ENCODE data around the gene ITGAE. TPM values are rescaled to one million over a fixed set of nuclear protein-coding genes. Genes with fewer than 3 reads are reported as not detected.

ITGAE gene
- total RNA-seq, 1 donor from 2014 or later, result 15.8 TPM

DNA sequence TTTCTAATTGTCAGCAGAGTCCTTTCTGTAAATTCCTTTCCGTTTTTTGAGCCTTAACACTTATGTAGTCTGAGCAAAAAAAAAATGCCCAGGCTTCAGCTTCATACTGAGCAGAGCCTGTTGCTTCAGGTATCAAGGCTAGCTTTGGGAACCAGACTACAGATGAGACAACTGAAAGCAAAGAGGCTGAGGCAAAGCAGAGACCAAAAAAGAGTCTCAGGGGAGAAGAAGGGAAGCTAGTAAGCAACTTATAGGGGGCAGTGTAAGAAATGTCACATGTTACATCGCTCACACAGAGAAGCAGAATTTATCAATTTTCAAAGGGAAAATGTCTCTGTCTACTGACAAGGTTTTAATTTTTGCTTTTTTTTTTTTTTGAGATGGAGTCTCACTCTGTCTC lies 73.9 kb downstream of the ITGAE start:
- no peaks in the 10 kb centered on the region for H3K27me3 ChIP-seq
- no peak for DNase-seq (ENCODE audit: low spot score in 2 of 2)
- intact Hi-C loops (cut with DNase I), result loop anchor here (10.0 kb wide), 2 partner anchors 92 to 828 kb away; partner anchors contain the start of genes CTNS, MYBBP1A and SHPK
- TF ChIP-seq, protein P1, sequence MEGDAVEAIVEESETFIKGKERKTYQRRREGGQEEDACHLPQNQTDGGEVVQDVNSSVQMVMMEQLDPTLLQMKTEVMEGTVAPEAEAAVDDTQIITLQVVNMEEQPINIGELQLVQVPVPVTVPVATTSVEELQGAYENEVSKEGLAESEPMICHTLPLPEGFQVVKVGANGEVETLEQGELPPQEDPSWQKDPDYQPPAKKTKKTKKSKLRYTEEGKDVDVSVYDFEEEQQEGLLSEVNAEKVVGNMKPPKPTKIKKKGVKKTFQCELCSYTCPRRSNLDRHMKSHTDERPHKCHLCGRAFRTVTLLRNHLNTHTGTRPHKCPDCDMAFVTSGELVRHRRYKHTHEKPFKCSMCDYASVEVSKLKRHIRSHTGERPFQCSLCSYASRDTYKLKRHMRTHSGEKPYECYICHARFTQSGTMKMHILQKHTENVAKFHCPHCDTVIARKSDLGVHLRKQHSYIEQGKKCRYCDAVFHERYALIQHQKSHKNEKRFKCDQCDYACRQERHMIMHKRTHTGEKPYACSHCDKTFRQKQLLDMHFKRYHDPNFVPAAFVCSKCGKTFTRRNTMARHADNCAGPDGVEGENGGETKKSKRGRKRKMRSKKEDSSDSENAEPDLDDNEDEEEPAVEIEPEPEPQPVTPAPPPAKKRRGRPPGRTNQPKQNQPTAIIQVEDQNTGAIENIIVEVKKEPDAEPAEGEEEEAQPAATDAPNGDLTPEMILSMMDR (IDR thresholded peaks at IDR 0.05), result no peak
- peaks cover 7 to 11% of the 10 kb centered on the region in 2 donors for H3K4me1 ChIP-seq
- no peak overlapping the region for H3K27ac ChIP-seq
- H3K4me3 ChIP-seq, result no peak overlapping the region
- H3K9me3 ChIP-seq, result no peaks in the 10 kb centered on the region
- H3K36me3 ChIP-seq, result no peaks in the 10 kb centered on the region

DNA sequence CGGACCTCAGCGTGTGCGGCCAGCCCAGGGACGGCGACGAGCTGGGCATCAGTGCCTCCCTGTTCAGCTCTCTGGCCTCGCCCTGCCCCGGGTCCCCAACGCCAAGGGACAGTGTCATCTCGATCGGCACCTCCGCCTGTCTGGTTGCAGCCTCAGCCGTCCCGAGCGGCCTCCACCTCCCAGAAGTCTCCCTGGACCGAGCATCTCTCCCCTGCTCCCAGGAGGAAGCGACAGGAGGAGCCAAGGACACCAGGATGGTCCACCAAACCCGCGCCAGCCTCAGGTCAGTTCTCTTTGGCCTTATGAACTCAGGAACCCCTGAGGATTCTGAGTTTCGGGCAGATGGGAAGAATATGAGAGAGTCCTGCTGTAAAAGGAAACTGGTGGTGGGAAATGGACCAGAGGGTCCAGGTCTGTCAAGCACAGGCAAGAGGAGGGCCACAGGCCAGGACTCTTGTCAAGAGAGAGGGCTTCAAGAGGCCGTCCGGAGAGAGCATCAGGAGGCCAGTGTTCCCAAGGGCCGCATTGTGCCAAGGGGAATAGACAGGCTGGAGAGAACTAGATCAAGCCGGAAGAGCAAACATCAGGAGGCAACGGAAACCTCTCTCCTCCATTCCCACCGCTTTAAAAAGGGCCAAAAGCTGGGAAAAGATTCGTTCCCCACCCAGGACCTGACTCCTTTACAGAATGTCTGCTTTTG lies 76.5 kb downstream of the ITGAE start:
- TF ChIP-seq, protein P1 (IDR thresholded peaks at IDR 0.05), result no peak
- H3K27me3 ChIP-seq, result no peaks in the 10 kb centered on the region
- no peak for DNase-seq (ENCODE audit: low spot score in 2 of 2)
- peaks cover 7 to 11% of the 10 kb centered on the region in 2 donors for H3K4me1 ChIP-seq
- H3K4me3 ChIP-seq, result peak overlapping the region; percentile 58 to 77
- intact Hi-C loops (cut with DNase I), result loop anchor here (10.0 kb wide), 2 partner anchors 90 to 830 kb away; partner anchors contain the start of genes CTNS, MYBBP1A and SHPK
- peaks cover 0 to 7% of the 10 kb centered on the region in 2 donors for H3K36me3 ChIP-seq
- no peaks in the 10 kb centered on the region for H3K9me3 ChIP-seq
- H3K27ac ChIP-seq, result no peak overlapping the region

DNA sequence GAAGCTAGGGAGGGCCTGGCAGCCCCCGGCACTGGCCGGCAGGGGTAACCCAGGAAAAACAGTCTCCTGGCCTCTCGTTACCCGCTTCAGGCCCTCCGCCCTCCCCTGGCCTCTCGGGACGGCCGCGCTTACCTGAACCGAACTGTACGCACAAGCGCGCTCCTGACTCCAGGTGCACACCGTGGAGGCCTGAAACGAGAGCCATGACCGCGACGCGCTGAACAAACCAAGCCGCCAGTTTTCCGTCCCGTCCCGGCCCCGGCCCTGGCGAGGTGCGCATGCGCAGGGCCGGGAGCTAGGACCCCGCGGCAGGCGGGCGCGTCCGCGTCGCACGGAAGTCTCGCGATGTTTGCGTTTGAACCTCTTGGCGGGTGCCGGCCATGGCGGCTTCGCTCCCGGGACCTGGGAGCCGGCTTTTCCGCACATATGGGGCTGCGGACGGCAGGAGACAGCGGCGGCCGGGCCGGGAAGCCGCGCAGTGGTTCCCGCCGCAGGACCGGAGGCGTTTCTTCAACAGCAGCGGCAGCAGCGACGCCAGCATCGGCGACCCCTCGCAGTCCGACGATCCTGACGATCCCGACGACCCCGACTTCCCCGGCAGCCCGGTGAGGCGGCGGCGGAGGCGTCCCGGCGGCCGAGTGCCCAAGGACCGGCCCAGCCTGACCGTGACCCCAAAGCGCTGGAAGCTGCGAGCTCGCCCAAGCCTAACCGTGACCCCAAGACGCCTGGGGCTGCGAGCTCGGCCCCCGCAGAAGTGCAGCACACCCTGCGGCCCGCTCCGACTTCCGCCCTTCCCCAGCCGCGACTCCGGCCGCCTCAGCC lies 77.2 kb downstream of the ITGAE start, which contains the start of gene HASPIN:
HASPIN (plus strand) TSS at position 348 of the 822 bp plus-strand sequence; CDS start at position 381, 33 bp downstream.
- no peaks in the 10 kb centered on the region for H3K9me3 ChIP-seq
- peak within 1 kb of the TSS; percentile 58 to 77 for H3K4me3 ChIP-seq
- H3K27ac ChIP-seq, result peak within 1 kb of the TSS; percentile 72 to 75
- peaks cover 7 to 11% of the 10 kb centered on the region in 2 donors for H3K4me1 ChIP-seq
- DNase-seq (ENCODE audit: low spot score in 2 of 2), result peak; percentile 45 to 91
- TF ChIP-seq, protein P1 (IDR thresholded peaks at IDR 0.05), result peak; percentile 8 to 37 (median 17)
- H3K27me3 ChIP-seq, result no peaks in the 10 kb centered on the region
- intact Hi-C loops (cut with DNase I), result loop anchor here (1.0 to 10.0 kb wide), 3 partner anchors 55 to 831 kb away; partner anchors contain the start of genes CTNS, EMC6, MYBBP1A and SHPK
- peaks cover 0 to 12% of the 10 kb centered on the region in 2 donors for H3K36me3 ChIP-seq

DNA sequence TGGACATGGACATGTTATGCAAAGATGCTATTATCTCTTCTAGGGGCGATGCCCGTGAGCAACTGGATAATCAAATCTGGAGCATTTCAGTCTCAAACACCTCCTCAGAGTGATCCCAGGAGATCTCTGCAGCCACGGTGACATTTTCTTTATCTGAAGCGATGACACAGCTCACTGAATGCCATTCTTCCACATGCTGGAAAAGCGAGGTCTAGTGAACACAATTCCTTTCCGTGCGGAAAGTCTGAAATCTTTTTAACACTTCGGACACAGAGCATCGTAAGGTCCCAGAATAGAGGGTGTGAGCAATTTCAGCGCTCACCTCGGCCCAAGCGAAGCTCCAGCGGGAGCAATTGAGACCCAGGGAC lies 77.8 kb downstream of the ITGAE start:
- TF ChIP-seq, protein P1 (IDR thresholded peaks at IDR 0.05), result no peak
- Histone ChIP-seq H3K9me3 (no peaks in the 10 kb centered on the region), H3K27ac (peak overlapping the region; percentile 72 to 75), H3K4me3 (peak overlapping the region; percentile 58 to 77), H3K36me3 (peaks cover 0 to 18% of the 10 kb centered on the region in 2 donors), H3K4me1 (peaks cover 7 to 11% of the 10 kb centered on the region in 2 donors), H3K27me3 (no peaks in the 10 kb centered on the region)
- DNase-seq (ENCODE audit: low spot score in 2 of 2), result no peak
- intact Hi-C loops (cut with DNase I), result loop anchor here (1.0 to 10.0 kb wide), 3 partner anchors 55 to 832 kb away; partner anchors contain the start of genes CTNS, EMC6, MYBBP1A and SHPK

DNA sequence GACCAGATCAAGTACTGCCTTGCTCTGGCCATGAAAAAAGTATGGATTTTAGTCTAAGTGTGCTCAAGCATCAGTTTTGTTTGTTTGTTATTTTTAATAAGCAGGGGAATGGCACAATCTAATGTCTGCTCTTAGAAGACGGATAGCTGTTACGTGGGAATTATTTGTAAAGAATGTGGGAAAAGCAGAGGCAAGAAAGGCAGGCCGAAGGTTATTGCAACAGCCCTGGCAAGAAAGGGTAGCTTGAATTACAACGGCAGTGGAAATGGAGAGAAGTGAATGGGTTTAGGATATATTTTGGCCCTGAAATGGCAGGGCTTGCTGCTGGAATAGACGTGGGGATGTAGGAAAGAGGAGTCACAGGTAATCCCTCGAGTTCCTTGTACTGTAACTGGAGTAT lies 78.3 kb downstream of the ITGAE start:
- no peak for DNase-seq (ENCODE audit: low spot score in 2 of 2)
- TF ChIP-seq, protein P1 (IDR thresholded peaks at IDR 0.05), result no peak
- no peaks in the 10 kb centered on the region for H3K9me3 ChIP-seq
- peaks cover 0 to 22% of the 10 kb centered on the region in 2 donors for H3K36me3 ChIP-seq
- H3K4me3 ChIP-seq, result peak overlapping the region; percentile 58 to 77
- H3K4me1 ChIP-seq, result peaks cover 7 to 11% of the 10 kb centered on the region in 2 donors
- H3K27ac ChIP-seq, result no peak overlapping the region
- no peaks in the 10 kb centered on the region for H3K27me3 ChIP-seq
- intact Hi-C loops (cut with DNase I), result loop anchor here (1.0 to 10.0 kb wide), 3 partner anchors 54 to 832 kb away; partner anchors contain the start of genes CTNS, EMC6, MYBBP1A and SHPK
